HEK293 (cell line): ENCODE measurements around the gene KCNMB1.
A peak's percentile ranks its signal among the peaks of the same experiment; 100 is the strongest.

Experiments
- CTCF ChIP-seq: fragments of 450-650 bp; formaldehyde crosslinking; IDR thresholded peaks from 2 replicates; pipeline ENCODE4 v1.5.1; 2016; ENCODE audit warnings: missing biosample characterization, missing genetic modification characterization
- GFI1B ChIP-seq: fragments of 450-650 bp; formaldehyde crosslinking; IDR thresholded peaks from 2 replicates; pipeline ENCODE4 v1.5.1; 2016; ENCODE audit warnings: missing biosample characterization, missing genetic modification characterization
- RBAK ChIP-seq: fragments of 450-650 bp; formaldehyde crosslinking; IDR thresholded peaks from 2 replicates; pipeline ENCODE4 v1.5.1; 2016; ENCODE audit warnings: missing biosample characterization, missing genetic modification characterization
- YY1 ChIP-seq: fragments of 450-650 bp; formaldehyde crosslinking; IDR thresholded peaks from 2 replicates; pipeline ENCODE4 v1.5.1; 2018; ENCODE audit warnings: missing biosample characterization, missing genetic modification characterization
- ZBTB21 ChIP-seq: fragments of 450-650 bp; formaldehyde crosslinking; IDR thresholded peaks from 2 replicates; pipeline ENCODE4 v1.5.1; 2017; ENCODE audit warnings: missing biosample characterization, missing genetic modification characterization
- ZBTB7A ChIP-seq: fragments of 450-650 bp; formaldehyde crosslinking; IDR thresholded peaks from 2 replicates; pipeline ENCODE4 v1.5.1; 2016; ENCODE audit warnings: low read depth, missing biosample characterization, missing genetic modification characterization
- ZNF138 ChIP-seq: fragments of 450-650 bp; formaldehyde crosslinking; IDR thresholded peaks from 2 replicates; pipeline ENCODE4 v1.5.1; 2016; ENCODE audit warnings: missing biosample characterization, missing genetic modification characterization, borderline replicate concordance
- ZNF416 ChIP-seq: fragments of 450-650 bp; formaldehyde crosslinking; IDR thresholded peaks from 2 replicates; pipeline ENCODE4 v1.5.1; 2016; ENCODE audit warnings: missing biosample characterization, missing genetic modification characterization
- ZNF670 ChIP-seq: fragments of 450-650 bp; formaldehyde crosslinking; IDR thresholded peaks from 2 replicates; pipeline ENCODE4 v1.5.1; 2016; ENCODE audit warnings: missing biosample characterization, missing genetic modification characterization, low read depth
- ZSCAN30 ChIP-seq: fragments of 450-650 bp; IDR thresholded peaks from 2 replicates; pipeline ENCODE4 v1.5.1; 2018; ENCODE audit warnings: missing biosample characterization, mild to moderate bottlenecking, missing genetic modification characterization, moderate library complexity

GRCh38 chr5:170429014-170429413, 39.8 kb upstream of the KCNMB1 start:
- peak; percentile 36 for TF ChIP-seq CTCF
- TF ChIP-seq YY1: no peak
- TF ChIP-seq ZNF416: no peak
- no peak for TF ChIP-seq ZBTB7A (tag by site-specific recombination)
- TF ChIP-seq GFI1B (tag by site-specific recombination): no peak
- TF ChIP-seq RBAK (tag by site-specific recombination): no peak
- no peak for TF ChIP-seq ZNF138
- no peak for TF ChIP-seq ZNF670
- no peak for TF ChIP-seq ZSCAN30 (tag by site-specific recombination)
- TF ChIP-seq ZBTB21: no peak
